Breast epithelium (tissue), 4 donors: ENCODE data around the gene HS6ST3. TPM values are rescaled to one million over a fixed set of nuclear protein-coding genes. Genes with fewer than 3 reads are reported as not detected.

Experiments used
- DNase-seq, 2 donors: peaks; one replicate each; pipeline ENCODE4 v3.0.0-alpha.2; 2019; ENCODE audit warnings: low spot score in 2 of 2
- H3K27ac ChIP-seq, 2 donors: fragments of 200-600 bp; sonication (generic) in 1 of 2; one replicate each; pipeline ENCODE4 v1.5.1; 2016 to 2019; ENCODE audit warnings: mild to moderate bottlenecking in 1 of 2
- H3K27me3 ChIP-seq, 2 donors: fragments of 200-600 bp; sonication (generic) in 1 of 2; one replicate each; pipeline versions ENCODE4 v1.5.1 to v1.6.0; 2017 to 2019; ENCODE audit warnings: control low read depth in 1 of 2, mild to moderate bottlenecking in 1 of 2
- H3K36me3 ChIP-seq: fragments of 200-600 bp; one replicate; pipeline ENCODE4 v1.5.1; 2019
- H3K4me1 ChIP-seq, 2 donors: fragments of 200-600 bp; sonication (generic); one replicate each; pipeline ENCODE4 v1.5.1; 2016 to 2019; ENCODE audit warnings: control low read depth in 1 of 2
- H3K4me3 ChIP-seq, 3 donors: fragments of 200-600 bp; sonication (generic); 1 replicate in 2 of 3; 2 replicates in 1 of 3; pipeline ENCODE4 v1.5.1; 2016 to 2019; ENCODE audit warnings: mild to moderate bottlenecking in 3 of 3, moderate library complexity in 2 of 3
- H3K9me3 ChIP-seq, 2 donors: fragments of 200-600 bp; sonication (generic) in 1 of 2; one replicate each; pipeline ENCODE4 v1.5.1; 2016 to 2019; ENCODE audit warnings: control low read depth in 1 of 2
- POLR2A ChIP-seq: fragments of 450-650 bp; IDR thresholded peaks from one replicate; pipeline ENCODE4 v1.6.1; 2016; ENCODE audit warnings: antibody characterized with exemption, mild to moderate bottlenecking, moderate library complexity
- POLR2AphosphoS5 ChIP-seq, 3 donors: sonication (generic); formaldehyde crosslinking; IDR thresholded peaks; one replicate each; pipeline ENCODE4 v1.6.1; 2017; ENCODE audit warnings: antibody characterized with exemption in 3 of 3
- intact Hi-C: fragments of 100-400 bp; cut with DNase I; formaldehyde crosslinking; loops from one replicate; pipeline ENCODE4 v1.15.1; 2023; ENCODE audit warnings: low total_unique reads
- total RNA-seq, 3 donors: library from RNA; depleted of rRNA; stranded (reverse); fragments of >200 nt; gene quantifications; one replicate each; pipeline ENCODE4 v1.1.0, GENCODE V29; 2016
- TF ChIP-seq, protein P1 (sequence below), 3 donors: fragments of 450-650 bp; IDR thresholded peaks; one replicate each; pipeline ENCODE4 v1.5.1; 2016 to 2017; ENCODE audit warnings: antibody characterized with exemption in 3 of 3, mild to moderate bottlenecking in 3 of 3, moderate library complexity in 3 of 3

Gene HS6ST3
- total RNA-seq, 3 donors from 2014 or later, result under 0.01 to 1.3 (median 0.59) TPM

DNA sequence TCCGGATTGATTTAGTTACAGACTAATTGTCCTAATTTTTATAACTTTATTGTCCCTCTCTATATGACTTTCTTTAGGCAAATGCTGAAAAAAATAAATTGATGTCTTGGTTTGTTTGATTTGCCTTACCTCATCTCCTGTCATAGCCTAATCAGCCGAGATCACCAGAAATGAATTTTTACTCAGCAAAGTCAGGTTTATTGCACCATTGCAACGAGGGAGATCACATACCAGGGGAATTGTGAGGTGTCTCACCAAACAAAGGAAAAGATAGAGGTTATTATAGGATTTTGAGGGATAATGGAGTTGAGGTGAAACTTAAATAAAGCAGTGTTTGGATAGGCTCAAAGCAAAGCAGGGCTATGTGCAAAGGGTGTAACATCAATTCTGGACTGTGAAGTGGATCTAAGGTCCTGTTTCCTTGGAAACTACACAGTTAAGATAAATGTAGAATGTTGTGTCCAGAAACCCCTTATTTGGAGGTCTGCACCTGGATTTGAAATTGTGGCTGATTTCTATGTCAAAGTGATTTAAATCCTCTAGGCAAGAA lies 531.8 kb downstream of the HS6ST3 start:
- H3K27ac ChIP-seq, result no peak overlapping the region
- intact Hi-C loops, result no loop called here
- no peaks in the 10 kb centered on the region for H3K4me1 ChIP-seq
- TF ChIP-seq, protein P1, sequence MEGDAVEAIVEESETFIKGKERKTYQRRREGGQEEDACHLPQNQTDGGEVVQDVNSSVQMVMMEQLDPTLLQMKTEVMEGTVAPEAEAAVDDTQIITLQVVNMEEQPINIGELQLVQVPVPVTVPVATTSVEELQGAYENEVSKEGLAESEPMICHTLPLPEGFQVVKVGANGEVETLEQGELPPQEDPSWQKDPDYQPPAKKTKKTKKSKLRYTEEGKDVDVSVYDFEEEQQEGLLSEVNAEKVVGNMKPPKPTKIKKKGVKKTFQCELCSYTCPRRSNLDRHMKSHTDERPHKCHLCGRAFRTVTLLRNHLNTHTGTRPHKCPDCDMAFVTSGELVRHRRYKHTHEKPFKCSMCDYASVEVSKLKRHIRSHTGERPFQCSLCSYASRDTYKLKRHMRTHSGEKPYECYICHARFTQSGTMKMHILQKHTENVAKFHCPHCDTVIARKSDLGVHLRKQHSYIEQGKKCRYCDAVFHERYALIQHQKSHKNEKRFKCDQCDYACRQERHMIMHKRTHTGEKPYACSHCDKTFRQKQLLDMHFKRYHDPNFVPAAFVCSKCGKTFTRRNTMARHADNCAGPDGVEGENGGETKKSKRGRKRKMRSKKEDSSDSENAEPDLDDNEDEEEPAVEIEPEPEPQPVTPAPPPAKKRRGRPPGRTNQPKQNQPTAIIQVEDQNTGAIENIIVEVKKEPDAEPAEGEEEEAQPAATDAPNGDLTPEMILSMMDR (IDR thresholded peaks at IDR 0.05), result no peak
- TF ChIP-seq POLR2A, result no peak
- no peak for TF ChIP-seq POLR2AphosphoS5 (IDR thresholded peaks at IDR 0.05)
- H3K9me3 ChIP-seq, result no peaks in the 10 kb centered on the region
- no peaks in the 10 kb centered on the region for H3K36me3 ChIP-seq
- H3K4me3 ChIP-seq, result no peak overlapping the region
- H3K27me3 ChIP-seq, result no peaks in the 10 kb centered on the region
- DNase-seq, result no peak

DNA sequence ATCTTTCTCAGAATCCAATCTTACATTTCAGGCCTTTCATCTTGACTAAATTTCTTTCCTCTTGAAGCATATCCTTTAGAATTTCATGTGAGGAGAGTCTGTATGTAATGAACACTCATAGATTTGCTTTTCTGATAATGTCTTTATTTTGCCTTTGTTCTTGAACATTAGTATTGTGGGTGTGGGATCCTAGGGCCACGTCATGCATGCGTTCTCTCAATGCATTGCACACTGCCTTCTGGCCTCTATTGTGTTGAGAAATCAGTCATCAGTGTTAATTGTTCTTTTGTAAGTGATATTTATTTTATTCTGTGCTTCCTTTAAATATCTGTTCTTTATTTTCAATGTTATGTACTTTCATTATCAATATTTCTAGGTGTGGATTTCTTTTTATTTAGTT lies 539.4 kb downstream of the HS6ST3 start:
- Histone ChIP-seq H3K4me3 (no peak overlapping the region), H3K27ac (no peak overlapping the region), H3K27me3 (no peaks in the 10 kb centered on the region), H3K36me3 (no peaks in the 10 kb centered on the region), H3K9me3 (no peaks in the 10 kb centered on the region), H3K4me1 (no peaks in the 10 kb centered on the region)
- no peak for DNase-seq
- TF ChIP-seq POLR2A (no peak), POLR2AphosphoS5 (IDR thresholded peaks at IDR 0.05) (no peak)
- TF ChIP-seq, protein P1 (IDR thresholded peaks at IDR 0.05), result no peak
- intact Hi-C loops, result loop anchor here (1.0 kb wide), 1 partner anchor 15 kb away; no protein-coding TSS in a partner anchor

DNA sequence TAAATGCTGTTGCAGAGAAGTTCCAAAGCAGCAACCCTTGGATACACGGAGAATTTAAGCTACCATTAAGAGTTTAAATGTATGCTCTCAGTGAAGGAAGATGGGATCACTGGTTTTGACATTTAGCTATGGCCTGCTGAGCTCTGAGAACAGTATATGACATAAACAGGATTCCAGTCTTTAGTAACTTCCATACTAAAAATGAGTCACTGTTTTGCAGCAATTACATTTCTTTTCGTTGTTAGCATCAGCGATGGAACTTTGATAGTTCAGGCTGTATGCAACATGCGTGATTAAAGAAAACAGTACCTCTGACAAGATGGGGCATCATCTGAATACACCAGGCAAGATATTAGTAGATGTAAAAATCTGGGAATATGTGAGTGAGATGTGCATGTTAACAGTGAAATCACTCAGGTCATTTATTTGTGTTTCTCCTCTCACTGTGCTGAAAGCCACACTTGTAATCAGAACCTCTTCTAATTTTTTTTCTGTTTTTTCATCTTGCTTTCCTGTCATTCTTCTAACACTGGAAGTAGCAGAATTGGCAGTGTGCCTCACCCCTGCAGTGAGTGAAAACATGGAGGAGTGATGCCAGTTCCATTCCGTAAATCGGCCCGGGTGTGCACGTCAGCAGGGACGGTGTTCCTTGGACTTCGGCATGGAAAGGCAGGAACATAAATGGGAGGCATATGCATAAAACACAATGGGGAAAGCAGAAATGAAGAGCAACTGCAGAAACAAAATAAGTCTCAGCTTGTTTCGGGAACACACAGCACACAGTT lies 542.8 kb downstream of the HS6ST3 start:
- no peak for DNase-seq
- Histone ChIP-seq H3K4me1 (no peaks in the 10 kb centered on the region), H3K27me3 (no peaks in the 10 kb centered on the region), H3K36me3 (no peaks in the 10 kb centered on the region), H3K4me3 (no peak overlapping the region), H3K27ac (no peak overlapping the region), H3K9me3 (no peaks in the 10 kb centered on the region)
- TF ChIP-seq, protein P1 (IDR thresholded peaks at IDR 0.05), result no peak
- TF ChIP-seq POLR2A, result no peak
- TF ChIP-seq POLR2AphosphoS5 (IDR thresholded peaks at IDR 0.05), result no peak
- intact Hi-C loops, result no loop called here

DNA sequence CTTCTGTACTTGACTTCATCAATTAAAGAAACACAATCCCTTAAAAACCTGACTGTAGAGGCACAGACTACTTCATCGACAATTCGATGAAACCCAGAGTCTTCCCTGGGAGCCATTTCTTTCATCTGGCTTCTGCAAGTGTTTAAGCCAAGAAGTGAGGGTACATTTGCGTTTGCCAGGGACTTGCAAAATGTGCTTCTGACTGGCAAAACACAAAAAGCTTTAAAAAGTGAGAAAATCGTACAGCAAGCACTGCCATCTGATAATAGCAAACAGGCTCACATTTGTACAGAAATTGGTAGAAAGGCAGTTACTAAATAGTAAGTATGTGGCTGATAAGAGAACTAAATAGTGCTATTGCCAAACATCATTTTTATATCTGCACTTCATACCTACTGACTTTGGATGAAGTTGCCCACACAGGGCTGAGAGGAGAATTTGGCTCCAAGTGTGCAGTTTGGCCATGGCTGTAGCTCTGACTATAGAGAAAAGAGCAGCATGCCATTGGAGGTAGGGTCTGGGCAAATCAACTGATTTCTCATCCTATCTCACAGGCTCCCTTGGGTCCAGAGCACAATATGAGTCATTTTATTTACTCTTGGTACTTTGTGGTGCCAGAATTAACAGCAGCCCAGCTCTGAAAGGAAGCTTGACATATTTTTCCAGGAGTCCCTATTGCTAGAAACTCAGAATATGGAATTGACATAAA lies 546.2 kb downstream of the HS6ST3 start:
- no peak overlapping the region for H3K4me3 ChIP-seq
- intact Hi-C loops, result no loop called here
- TF ChIP-seq POLR2A (no peak), POLR2AphosphoS5 (IDR thresholded peaks at IDR 0.05) (no peak)
- TF ChIP-seq, protein P1 (IDR thresholded peaks at IDR 0.05), result no peak
- H3K27me3 ChIP-seq, result no peaks in the 10 kb centered on the region
- DNase-seq, result no peak
- H3K27ac ChIP-seq, result no peak overlapping the region
- no peaks in the 10 kb centered on the region for H3K36me3 ChIP-seq
- no peaks in the 10 kb centered on the region for H3K4me1 ChIP-seq
- no peaks in the 10 kb centered on the region for H3K9me3 ChIP-seq

DNA sequence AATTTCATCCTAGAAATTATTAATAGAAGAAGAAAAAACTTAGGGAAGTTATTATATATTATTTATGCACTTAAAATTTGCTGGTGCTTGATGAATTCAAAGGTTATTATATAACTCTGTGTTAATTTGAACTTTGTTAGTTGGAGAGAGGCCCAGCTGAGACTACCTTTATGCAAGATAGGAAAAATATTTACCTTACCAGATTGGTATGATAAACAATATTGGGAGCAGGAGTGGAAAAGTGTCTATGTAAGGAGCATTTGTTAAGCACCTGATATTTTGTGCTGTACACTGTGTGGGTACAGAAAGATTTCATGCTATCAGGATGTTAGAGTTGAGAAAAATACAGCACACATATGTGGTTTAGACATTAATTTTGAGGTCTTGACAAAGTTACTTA lies 547.1 kb downstream of the HS6ST3 start:
- Histone ChIP-seq H3K4me3 (no peak overlapping the region), H3K9me3 (peaks cover 0 to 5% of the 10 kb centered on the region in 2 donors), H3K27ac (no peak overlapping the region), H3K27me3 (no peaks in the 10 kb centered on the region), H3K4me1 (no peaks in the 10 kb centered on the region), H3K36me3 (no peaks in the 10 kb centered on the region)
- intact Hi-C loops, result no loop called here
- TF ChIP-seq, protein P1 (IDR thresholded peaks at IDR 0.05), result no peak
- TF ChIP-seq POLR2AphosphoS5 (IDR thresholded peaks at IDR 0.05) (no peak), POLR2A (no peak)
- no peak for DNase-seq
